HepG2 (cell line): ENCODE data around the gene HPS1. TPM values are rescaled to one million over a fixed set of nuclear protein-coding genes. Genes with fewer than 3 reads are reported as not detected.
A peak's percentile ranks its signal among the peaks of the same experiment; 100 is the strongest.

Source experiments
- ARHGAP35 ChIP-seq: sonication (generic); formaldehyde crosslinking; IDR thresholded peaks from 2 replicates; pipeline ENCODE4 v1.9.0; 2022; ENCODE audit warnings: mild to moderate bottlenecking, inconsistent platforms, moderate library complexity, missing genetic modification reagents, borderline replicate concordance
- DR1 ChIP-seq: sonication (generic); formaldehyde crosslinking; IDR thresholded peaks from 2 replicates; pipeline ENCODE4 v1.8.0; 2021; ENCODE audit warnings: mild to moderate bottlenecking, missing genetic modification reagents, inconsistent platforms
- GLI4 ChIP-seq: sonication (generic); formaldehyde crosslinking; IDR thresholded peaks from 2 replicates; pipeline ENCODE4 v1.5.1; 2020; ENCODE audit warnings: missing genetic modification reagents, mild to moderate bottlenecking, moderate library complexity, borderline replicate concordance
- HNF1B ChIP-seq: sonication (generic); formaldehyde crosslinking; IDR thresholded peaks from 2 replicates; pipeline ENCODE4 v1.5.1; 2020; ENCODE audit warnings: mild to moderate bottlenecking, moderate library complexity, missing genetic modification reagents
- HOXA5 ChIP-seq: sonication (generic); formaldehyde crosslinking; IDR thresholded peaks from 2 replicates; pipeline ENCODE4 v1.4.0; 2020; ENCODE audit warnings: missing genetic modification reagents
- MAX ChIP-seq: IDR thresholded peaks from 2 replicates; pipeline ENCODE4 v1.6.1; 2012; ENCODE audit warnings: inconsistent platforms
- MED1 ChIP-seq: sonication (generic); formaldehyde crosslinking; IDR thresholded peaks from 2 replicates; pipeline ENCODE4 v1.4.0; 2020; ENCODE audit warnings: missing genetic modification reagents
- MEIS1 ChIP-seq: sonication (generic); formaldehyde crosslinking; IDR thresholded peaks from 2 replicates; pipeline ENCODE4 v1.9.0; 2021; ENCODE audit warnings: mild to moderate bottlenecking, missing genetic modification reagents, moderate library complexity, borderline replicate concordance
- MLXIP ChIP-seq: sonication (generic); formaldehyde crosslinking; IDR thresholded peaks from 2 replicates; pipeline ENCODE4 v1.9.0; 2021; ENCODE audit warnings: missing genetic modification reagents, borderline replicate concordance
- MXD1 ChIP-seq: sonication (generic); formaldehyde crosslinking; IDR thresholded peaks from 2 replicates; pipeline ENCODE4 v1.4.0; 2020; ENCODE audit warnings: mild to moderate bottlenecking, missing genetic modification reagents
- NPAS2 ChIP-seq: sonication (generic); formaldehyde crosslinking; IDR thresholded peaks from 2 replicates; pipeline ENCODE4 v1.8.0; 2022; ENCODE audit warnings: mild to moderate bottlenecking, missing genetic modification reagents, borderline replicate concordance
- RXRB ChIP-seq: IDR thresholded peaks from 2 replicates; pipeline ENCODE4 v1.6.1; 2016; ENCODE audit warnings: borderline replicate concordance, missing genetic modification reagents, missing compliant biosample characterization
- SALL1 ChIP-seq: sonication (generic); formaldehyde crosslinking; IDR thresholded peaks from 2 replicates; pipeline ENCODE4 v1.8.0; 2022; ENCODE audit warnings: mild to moderate bottlenecking, missing genetic modification reagents
- TSC22D2 ChIP-seq: sonication (generic); formaldehyde crosslinking; IDR thresholded peaks from 2 replicates; pipeline ENCODE4 v1.5.1; 2020; ENCODE audit warnings: missing genetic modification reagents, mild to moderate bottlenecking, borderline replicate concordance
- ZFP91 ChIP-seq: sonication (generic); formaldehyde crosslinking; IDR thresholded peaks from 2 replicates; pipeline ENCODE4 v1.9.0; 2022; ENCODE audit warnings: missing genetic modification reagents, mild to moderate bottlenecking, borderline replicate concordance
- ZNF207 ChIP-seq: fragments of 450-650 bp; IDR thresholded peaks from 2 replicates; pipeline ENCODE4 v1.6.1; 2016; ENCODE audit warnings: antibody characterized with exemption, borderline replicate concordance
- ZNF234 ChIP-seq: sonication (generic); formaldehyde crosslinking; conservative IDR thresholded peaks from 2 replicates; pipeline ENCODE4 v1.5.1; 2020; ENCODE audit warnings: mild to moderate bottlenecking, missing genetic modification reagents
- ZNF3 ChIP-seq: IDR thresholded peaks from 2 replicates; pipeline ENCODE4 v1.7.0; 2017; ENCODE audit warnings: inconsistent platforms
- ZSCAN25 ChIP-seq: sonication (generic); formaldehyde crosslinking; IDR thresholded peaks from 2 replicates; pipeline ENCODE4 v1.8.0; 2022; ENCODE audit warnings: mild to moderate bottlenecking, missing genetic modification reagents
- polyA plus RNA-seq, 8 experiments: library from polyadenylated mRNA; depleted of rRNA in 3 of 8; stranded (reverse) in 7 of 8; unstranded in 1 of 8; fragments of >200 nt; fragmentation: Illumina TruSeq in 4 of 8; extraction: Trizol in 4 of 8; gene quantifications; 2 replicates each; pipeline versions ENCODE4 v1.2.1 to v1.2.3, GENCODE V29; 2011 to 2016; ENCODE audit warnings: low read depth in 4 of 8, missing spikeins in 1 of 8, mixed read lengths in 1 of 8; ENCODE audit not compliant: insufficient read depth in 1 of 8
- total RNA-seq, 5 experiments: library from RNA; depleted of rRNA; stranded (reverse); fragments of >200 nt; fragmentation: Illumina TruSeq; extraction: Trizol; gene quantifications; 2 replicates each; pipeline ENCODE4 v1.2.3, GENCODE V29; 2016; ENCODE audit warnings: low read depth in 1 of 5
- TF ChIP-seq, protein P1 (sequence below): IDR thresholded peaks from 2 replicates; pipeline ENCODE4 v1.6.1; 2016; ENCODE audit warnings: missing biosample characterization, missing genetic modification reagents, low read depth

HPS1 gene
- total and polyA plus RNA-seq, 2 of the 13 experiments (the other 11 are each of a cell fraction or from before 2014, with no cell fraction given), result 24.6 to 25.8 TPM

DNA sequence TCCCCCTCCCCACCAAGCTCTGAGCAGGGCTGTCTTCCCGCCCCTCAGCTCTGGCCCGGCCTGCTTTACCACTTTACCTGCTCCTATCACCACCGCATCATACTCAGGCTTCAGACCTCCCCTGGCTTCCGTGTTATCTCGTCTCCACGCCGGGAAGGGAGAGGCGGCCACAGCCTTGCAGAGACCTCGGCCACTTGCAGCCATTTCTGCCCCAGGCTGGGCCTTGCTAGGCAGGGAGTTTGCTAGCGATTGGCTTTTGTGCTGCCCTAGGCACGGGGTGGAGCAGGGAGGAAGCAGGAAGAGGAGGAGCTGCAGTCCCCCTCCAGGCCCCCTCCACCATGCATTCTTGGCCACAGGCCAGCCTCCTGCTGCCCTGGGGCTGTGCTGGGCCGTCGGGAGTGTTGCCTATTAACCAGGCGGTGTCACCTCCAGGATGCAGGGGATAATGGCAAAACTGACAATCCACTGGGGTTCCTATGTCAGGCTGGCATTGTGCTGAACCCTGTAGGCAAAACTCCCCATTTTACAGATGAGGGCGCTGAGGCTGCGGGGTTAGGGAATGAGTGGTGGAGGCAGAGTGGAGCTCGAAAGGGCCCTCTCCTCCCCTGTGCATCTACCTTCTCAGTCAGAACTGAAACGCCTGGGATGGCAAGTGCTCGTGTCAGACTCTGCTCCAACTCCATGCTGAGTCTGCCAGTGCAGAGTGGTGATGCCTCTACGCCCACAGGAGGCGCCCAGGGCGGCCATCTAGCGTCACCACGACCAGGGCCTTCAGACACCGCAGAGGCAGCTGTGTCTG is 31.6 kb downstream of the HPS1 start, which contains the start of gene PYROXD2 (continued):
- 0 out of 2 replicates have a peak, but pooled peaks have one; percentile 57 for TF ChIP-seq MXD1 (CRISPR knock-in tag)
- no peak for TF ChIP-seq NPAS2 (CRISPR knock-in tag)
- TF ChIP-seq TSC22D2 (CRISPR knock-in tag), result no peak; the same call in 1 of the 2 replicates
- TF ChIP-seq MED1 (CRISPR knock-in tag), result peak; percentile 62; the same call in 1 of the 2 replicates
- TF ChIP-seq HNF1B (CRISPR knock-in tag), result peak; percentile 86
- TF ChIP-seq ZNF3 (CRISPR knock-in tag), result no peak
- peak; percentile 39; the same call in 1 of the 2 replicates for TF ChIP-seq GLI4 (CRISPR knock-in tag)
- no peak for TF ChIP-seq MEIS1 (CRISPR knock-in tag)
- peak; percentile 97 for TF ChIP-seq ZSCAN25 (CRISPR knock-in tag)
- peak; percentile 90 for TF ChIP-seq DR1 (CRISPR knock-in tag)
- peak; percentile 57; the same call in 1 of the 2 replicates for TF ChIP-seq HOXA5 (CRISPR knock-in tag)
- TF ChIP-seq SALL1, result peak; percentile 89
- peak; percentile 27; the same call in 1 of the 2 replicates for TF ChIP-seq MLXIP (CRISPR knock-in tag)
- peak; percentile 86 for TF ChIP-seq ZFP91 (CRISPR knock-in tag)
- TF ChIP-seq, protein P1, sequence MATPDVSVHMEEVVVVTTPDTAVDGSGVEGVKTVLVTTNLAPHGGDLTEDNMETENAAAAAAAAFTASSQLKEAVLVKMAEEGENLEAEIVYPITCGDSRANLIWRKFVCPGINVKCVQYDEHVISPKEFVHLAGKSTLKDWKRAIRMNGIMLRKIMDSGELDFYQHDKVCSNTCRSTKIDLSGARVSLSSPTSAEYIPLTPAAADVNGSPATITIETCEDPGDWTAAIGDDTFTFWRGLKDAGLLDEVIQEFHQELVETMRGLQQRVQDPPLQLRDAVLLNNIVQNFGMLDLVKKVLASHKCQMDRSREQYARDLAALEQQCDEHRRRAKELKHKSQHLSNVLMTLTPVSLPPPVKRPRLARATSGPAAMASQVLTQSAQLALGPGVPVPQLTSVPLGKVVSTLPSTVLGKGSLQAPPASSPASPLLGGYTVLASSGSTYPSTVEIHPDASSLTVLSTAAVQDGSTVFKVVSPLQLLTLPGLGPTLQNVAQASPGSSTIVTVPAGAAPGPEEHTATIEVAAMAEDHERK, result no peak
- TF ChIP-seq MAX, result peak; percentile 73
- TF ChIP-seq ZNF207, result no peak
- 0 out of 2 replicates have a peak, but pooled peaks have one; percentile 69 for TF ChIP-seq ZNF234
- TF ChIP-seq RXRB (CRISPR knock-in tag), result peak; percentile 62
- no peak for TF ChIP-seq ARHGAP35 (CRISPR knock-in tag)
